ENCODE data around the gene PARVG.

The PARVG gene

GRCh38 chr22:44171561-44171960, 9.2 kb upstream of the PARVG start:
- no peak for DNase-seq (ENCODE audit: extremely low read depth, insufficient read length)
- H3K36me3 ChIP-seq (ENCODE audit: control insufficient read depth, insufficient read depth, low read length): peaks cover 14% of the 10 kb centered on the region
- TF ChIP-seq CTCF (IDR thresholded peaks at IDR 0.05; ENCODE audit: insufficient read depth, low read length, poor library complexity, severe bottlenecking): no peak
- H3K27me3 ChIP-seq (replicated peaks; ENCODE audit: control insufficient read depth, insufficient read depth, low read length): no peaks in the 10 kb centered on the region
- H3K4me3 ChIP-seq (replicated peaks; ENCODE audit: low read depth, low read length): no peak overlapping the region

GRCh38 chr22:44172370-44173108, 8.2 kb upstream of the PARVG start:
- Histone ChIP-seq H3K36me3 (ENCODE audit: control insufficient read depth, insufficient read depth, low read length) (peaks cover 11% of the 10 kb centered on the region), H3K27me3 (replicated peaks; ENCODE audit: control insufficient read depth, insufficient read depth, low read length) (no peaks in the 10 kb centered on the region), H3K4me3 (replicated peaks; ENCODE audit: low read depth, low read length) (no peak overlapping the region)
- DNase-seq (ENCODE audit: extremely low read depth, insufficient read length): peak; percentile 50
- no peak for TF ChIP-seq CTCF (IDR thresholded peaks at IDR 0.05; ENCODE audit: insufficient read depth, low read length, poor library complexity, severe bottlenecking)

- no peak overlapping the region for H3K4me3 ChIP-seq (replicated peaks; ENCODE audit: low read depth, low read length)
- peaks cover 9% of the 10 kb centered on the region for H3K36me3 ChIP-seq (ENCODE audit: control insufficient read depth, insufficient read depth, low read length)
- no peaks in the 10 kb centered on the region for H3K27me3 ChIP-seq (replicated peaks; ENCODE audit: control insufficient read depth, insufficient read depth, low read length)
- no peak for DNase-seq (ENCODE audit: extremely low read depth, insufficient read length)
- no peak for TF ChIP-seq CTCF (IDR thresholded peaks at IDR 0.05; ENCODE audit: insufficient read depth, low read length, poor library complexity, severe bottlenecking)
Measured at GRCh38 chr22:44173154-44173553, 7.6 kb upstream of the PARVG start.

- Histone ChIP-seq H3K36me3 (ENCODE audit: control insufficient read depth, insufficient read depth, low read length) (peaks cover 3% of the 10 kb centered on the region; the same call in 1 of the 2 replicates), H3K4me3 (replicated peaks; ENCODE audit: low read depth, low read length) (no peak overlapping the region), H3K27me3 (replicated peaks; ENCODE audit: control insufficient read depth, insufficient read depth, low read length) (no peaks in the 10 kb centered on the region)
- TF ChIP-seq CTCF (IDR thresholded peaks at IDR 0.05; ENCODE audit: insufficient read depth, low read length, poor library complexity, severe bottlenecking): no peak
- DNase-seq (ENCODE audit: extremely low read depth, insufficient read length): no peak
Measured at GRCh38 chr22:44175676-44176075, 5.0 kb upstream of the PARVG start.

- no peak overlapping the region for H3K4me3 ChIP-seq (replicated peaks; ENCODE audit: low read depth, low read length)
- H3K27me3 ChIP-seq (replicated peaks; ENCODE audit: control insufficient read depth, insufficient read depth, low read length): no peaks in the 10 kb centered on the region
- no peak for DNase-seq (ENCODE audit: extremely low read depth, insufficient read length)
- no peak for TF ChIP-seq CTCF (IDR thresholded peaks at IDR 0.05; ENCODE audit: insufficient read depth, low read length, poor library complexity, severe bottlenecking)
- H3K36me3 ChIP-seq (ENCODE audit: control insufficient read depth, insufficient read depth, low read length): peaks cover 3% of the 10 kb centered on the region
Measured at GRCh38 chr22:44179196-44179988, 1.3 kb upstream of the PARVG start.

Measured in GM06990 (cell line).